ENCODE results near the gene CAP2.
"Not testable (repeated sequence)": the region's sequence is repeated elsewhere in the genome, so short reads cannot be mapped to it uniquely, and the experiment has no call there.

DNA sequence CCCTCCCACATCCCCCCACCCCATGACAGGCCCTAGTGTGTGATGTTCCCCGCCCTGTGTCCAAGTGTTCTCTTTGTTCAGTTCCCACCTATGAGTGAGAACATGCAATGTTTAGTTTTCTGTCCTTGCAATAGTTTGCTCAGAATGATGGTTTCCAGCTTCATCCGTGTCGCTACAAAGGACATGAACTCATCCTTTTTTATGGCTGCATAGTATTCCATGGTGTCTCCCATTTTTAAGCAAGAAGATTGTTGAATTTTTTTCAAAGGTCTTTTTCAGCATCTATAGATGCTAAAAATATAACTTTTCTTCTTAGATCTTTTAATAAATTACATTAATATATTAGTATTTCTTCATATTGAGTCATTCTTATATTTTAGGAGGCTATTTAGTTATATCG is 47.4 kb downstream of the CAP2 start:
- TF ChIP-seq, protein P1, sequence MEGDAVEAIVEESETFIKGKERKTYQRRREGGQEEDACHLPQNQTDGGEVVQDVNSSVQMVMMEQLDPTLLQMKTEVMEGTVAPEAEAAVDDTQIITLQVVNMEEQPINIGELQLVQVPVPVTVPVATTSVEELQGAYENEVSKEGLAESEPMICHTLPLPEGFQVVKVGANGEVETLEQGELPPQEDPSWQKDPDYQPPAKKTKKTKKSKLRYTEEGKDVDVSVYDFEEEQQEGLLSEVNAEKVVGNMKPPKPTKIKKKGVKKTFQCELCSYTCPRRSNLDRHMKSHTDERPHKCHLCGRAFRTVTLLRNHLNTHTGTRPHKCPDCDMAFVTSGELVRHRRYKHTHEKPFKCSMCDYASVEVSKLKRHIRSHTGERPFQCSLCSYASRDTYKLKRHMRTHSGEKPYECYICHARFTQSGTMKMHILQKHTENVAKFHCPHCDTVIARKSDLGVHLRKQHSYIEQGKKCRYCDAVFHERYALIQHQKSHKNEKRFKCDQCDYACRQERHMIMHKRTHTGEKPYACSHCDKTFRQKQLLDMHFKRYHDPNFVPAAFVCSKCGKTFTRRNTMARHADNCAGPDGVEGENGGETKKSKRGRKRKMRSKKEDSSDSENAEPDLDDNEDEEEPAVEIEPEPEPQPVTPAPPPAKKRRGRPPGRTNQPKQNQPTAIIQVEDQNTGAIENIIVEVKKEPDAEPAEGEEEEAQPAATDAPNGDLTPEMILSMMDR (IDR thresholded peaks at IDR 0.05): not testable (repeated sequence)
- not testable (repeated sequence) for TF ChIP-seq POLR2A (IDR thresholded peaks at IDR 0.05)

Data from uterus (tissue), 2 donors.